ENCODE data around the gene ZNF529.

- TF ChIP-seq CTCF (IDR thresholded peaks at IDR 0.05), result no peak
- no peak for TF ChIP-seq POLR2A (IDR thresholded peaks at IDR 0.05)
Measured at GRCh38 chr19:36501973-36502372, 71.1 kb downstream of the ZNF529 start.
